Stimulated activated naive CD8-positive, alpha-beta T cell treated with anti-CD3 and anti-CD28 coated beads, Interleukin-15, Interleukin-2, amounts not matched to agents 100 ng/mL and 50 ng/mL, for 24 hours (primary cell): ENCODE data around the gene UBE2E1.
"Not testable (repeated sequence)": the region's sequence is repeated elsewhere in the genome, so short reads cannot be mapped to it uniquely, and the experiment has no call there.

Experiments
- H3K27ac Mint-ChIP-seq: one replicate; pipeline ENCODE4 v1.8.0; 2021; ENCODE audit warnings: mild to moderate bottlenecking, mixed read lengths
- H3K27me3 Mint-ChIP-seq: one replicate; pipeline ENCODE4 v1.8.0; 2021; ENCODE audit warnings: mixed read lengths
- H3K36me3 Mint-ChIP-seq: one replicate; pipeline ENCODE4 v1.8.0; 2021; ENCODE audit warnings: low read depth, mixed read lengths
- H3K4me1 Mint-ChIP-seq: one replicate; pipeline ENCODE4 v1.8.0; 2021; ENCODE audit warnings: low read depth, mixed read lengths
- H3K4me3 Mint-ChIP-seq: one replicate; pipeline ENCODE4 v1.8.0; 2021; ENCODE audit warnings: mild to moderate bottlenecking, mixed read lengths
- H3K9me3 Mint-ChIP-seq: one replicate; pipeline ENCODE4 v1.8.0; 2021; ENCODE audit warnings: mixed read lengths

The UBE2E1 gene

DNA sequence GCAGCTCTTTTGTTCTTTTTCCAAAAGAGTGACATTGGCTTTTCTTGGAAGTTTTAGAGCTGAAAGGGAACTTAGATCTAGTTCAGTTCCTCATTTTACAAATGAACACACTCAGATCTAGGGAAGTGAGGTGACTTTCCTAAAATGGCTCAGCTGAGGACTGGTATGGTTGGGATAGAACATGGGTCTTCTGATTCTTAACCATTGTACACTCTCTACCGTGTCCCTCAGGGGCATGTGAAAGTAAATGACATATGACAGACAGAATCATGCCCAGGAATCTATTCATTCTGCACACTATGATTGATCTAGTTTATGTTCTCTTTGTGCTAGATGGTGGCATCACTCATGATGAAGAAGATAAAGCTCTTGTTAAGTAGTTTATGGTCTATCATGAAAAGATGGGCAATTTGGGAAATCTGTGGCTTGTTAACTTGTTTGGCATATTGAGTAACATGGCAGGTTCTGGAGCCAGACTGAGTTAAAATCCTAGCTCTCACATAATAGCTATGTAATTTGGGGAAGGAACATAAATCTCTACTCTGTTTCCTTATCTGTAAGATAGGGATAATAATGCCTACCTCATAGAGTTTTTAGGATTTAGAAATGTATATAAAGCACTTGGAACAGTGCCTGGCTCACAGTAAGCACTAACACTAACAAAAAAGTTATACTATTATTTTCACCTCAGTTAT, 30.9 kb downstream of the UBE2E1 start:
- no peak overlapping the region for H3K27ac Mint-ChIP-seq

DNA sequence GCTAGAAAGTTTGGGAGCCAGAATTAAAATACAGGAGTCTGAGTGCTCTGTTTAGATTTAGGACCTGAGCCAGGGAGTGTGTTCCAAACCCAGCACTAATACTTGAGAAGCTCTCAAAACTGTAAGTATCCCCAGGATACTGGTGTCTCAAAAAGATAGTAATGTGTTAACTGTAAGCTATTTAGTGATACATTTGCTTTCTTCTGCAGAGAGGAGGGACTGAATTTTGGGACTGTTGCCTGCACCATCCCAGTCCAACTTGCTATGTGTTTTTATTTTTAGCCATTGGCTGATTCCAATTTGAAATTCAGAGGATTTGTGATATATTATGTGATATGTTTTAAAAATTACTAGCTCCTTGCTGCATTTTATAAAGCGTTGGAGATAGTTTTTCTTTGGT, 31.5 kb downstream of the UBE2E1 start:
- no peak overlapping the region for H3K27ac Mint-ChIP-seq
- peaks cover 5% of the 10 kb centered on the region for H3K36me3 Mint-ChIP-seq
- no peaks in the 10 kb centered on the region for H3K9me3 Mint-ChIP-seq
- H3K4me3 Mint-ChIP-seq: no peak overlapping the region
- no peaks in the 10 kb centered on the region for H3K27me3 Mint-ChIP-seq
- peaks cover 54% of the 10 kb centered on the region for H3K4me1 Mint-ChIP-seq

More for the DNA sequence above, 30.9 kb downstream of the UBE2E1 start:
- H3K27me3 Mint-ChIP-seq: no peaks in the 10 kb centered on the region
- no peaks in the 10 kb centered on the region for H3K9me3 Mint-ChIP-seq
- H3K4me1 Mint-ChIP-seq: peaks cover 57% of the 10 kb centered on the region
- H3K36me3 Mint-ChIP-seq: peaks cover 2% of the 10 kb centered on the region
- no peak overlapping the region for H3K4me3 Mint-ChIP-seq

DNA sequence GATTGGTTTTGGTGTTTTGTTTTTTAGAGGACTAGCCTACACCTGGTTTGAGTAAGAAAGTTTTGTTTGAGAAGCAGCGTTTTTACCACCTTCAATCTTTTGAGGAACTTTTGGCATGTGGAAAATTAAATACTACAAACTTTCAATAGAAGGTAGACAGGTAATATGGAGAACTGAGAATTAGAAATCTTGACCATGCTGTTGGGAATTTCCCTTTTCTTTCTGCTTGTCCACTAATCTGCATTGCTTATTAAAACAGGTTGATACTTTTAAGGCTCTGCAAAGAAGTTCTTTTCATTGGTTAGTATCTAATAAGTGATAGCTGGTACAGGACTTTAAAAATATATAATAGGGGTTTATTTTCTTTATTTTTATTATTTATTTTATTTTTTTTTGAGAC, 31.9 kb downstream of the UBE2E1 start:
- H3K27me3 Mint-ChIP-seq: no peaks in the 10 kb centered on the region
- peaks cover 5% of the 10 kb centered on the region for H3K36me3 Mint-ChIP-seq
- H3K4me1 Mint-ChIP-seq: peaks cover 54% of the 10 kb centered on the region
- H3K4me3 Mint-ChIP-seq: no peak overlapping the region
- no peak overlapping the region for H3K27ac Mint-ChIP-seq
- no peaks in the 10 kb centered on the region for H3K9me3 Mint-ChIP-seq

DNA sequence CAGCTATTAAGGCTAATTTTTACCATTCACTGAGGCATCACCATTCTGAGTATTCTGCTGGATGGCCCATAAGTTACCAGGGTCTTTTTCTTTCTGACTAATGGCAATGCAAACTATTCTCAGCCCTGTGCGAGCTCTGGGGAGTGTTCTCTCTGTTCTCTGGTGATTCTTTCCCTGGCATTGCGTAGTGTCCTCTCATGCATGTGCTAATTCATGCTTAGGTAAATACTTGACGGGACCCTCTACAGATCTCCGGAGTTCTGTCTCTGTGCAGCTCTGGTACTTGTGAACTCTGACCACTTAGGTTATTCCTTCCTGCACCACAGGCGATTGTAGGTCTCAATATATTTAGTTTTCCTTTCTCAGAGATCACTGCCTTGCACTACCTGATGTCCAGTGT, 34.8 kb downstream of the UBE2E1 start:
- H3K27ac Mint-ChIP-seq: no peak overlapping the region
- H3K4me1 Mint-ChIP-seq: peaks cover 53% of the 10 kb centered on the region
- H3K9me3 Mint-ChIP-seq: no peaks in the 10 kb centered on the region
- H3K36me3 Mint-ChIP-seq: peaks cover 9% of the 10 kb centered on the region
- H3K27me3 Mint-ChIP-seq: no peaks in the 10 kb centered on the region
- no peak overlapping the region for H3K4me3 Mint-ChIP-seq

DNA sequence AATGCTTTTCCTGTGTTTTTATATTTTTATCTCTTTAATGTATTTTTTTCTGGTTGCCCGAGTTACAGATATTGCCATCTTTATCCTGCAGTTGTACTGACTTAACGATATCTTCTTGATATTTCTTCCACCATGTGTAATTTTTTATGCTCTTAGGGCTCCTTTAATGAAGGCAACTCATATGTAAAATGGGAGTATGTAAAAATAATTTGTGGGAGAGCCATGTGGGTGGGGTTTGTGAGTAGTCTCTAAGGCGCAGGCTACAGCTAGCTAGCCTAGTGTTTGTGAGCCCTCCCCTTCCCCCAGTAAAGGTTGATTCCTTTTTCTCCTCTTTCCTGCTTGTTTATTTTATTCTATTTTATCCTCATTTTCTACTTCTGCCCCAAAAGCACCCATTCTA, 38.1 kb downstream of the UBE2E1 start:
- peaks cover 31% of the 10 kb centered on the region for H3K4me1 Mint-ChIP-seq

DNA sequence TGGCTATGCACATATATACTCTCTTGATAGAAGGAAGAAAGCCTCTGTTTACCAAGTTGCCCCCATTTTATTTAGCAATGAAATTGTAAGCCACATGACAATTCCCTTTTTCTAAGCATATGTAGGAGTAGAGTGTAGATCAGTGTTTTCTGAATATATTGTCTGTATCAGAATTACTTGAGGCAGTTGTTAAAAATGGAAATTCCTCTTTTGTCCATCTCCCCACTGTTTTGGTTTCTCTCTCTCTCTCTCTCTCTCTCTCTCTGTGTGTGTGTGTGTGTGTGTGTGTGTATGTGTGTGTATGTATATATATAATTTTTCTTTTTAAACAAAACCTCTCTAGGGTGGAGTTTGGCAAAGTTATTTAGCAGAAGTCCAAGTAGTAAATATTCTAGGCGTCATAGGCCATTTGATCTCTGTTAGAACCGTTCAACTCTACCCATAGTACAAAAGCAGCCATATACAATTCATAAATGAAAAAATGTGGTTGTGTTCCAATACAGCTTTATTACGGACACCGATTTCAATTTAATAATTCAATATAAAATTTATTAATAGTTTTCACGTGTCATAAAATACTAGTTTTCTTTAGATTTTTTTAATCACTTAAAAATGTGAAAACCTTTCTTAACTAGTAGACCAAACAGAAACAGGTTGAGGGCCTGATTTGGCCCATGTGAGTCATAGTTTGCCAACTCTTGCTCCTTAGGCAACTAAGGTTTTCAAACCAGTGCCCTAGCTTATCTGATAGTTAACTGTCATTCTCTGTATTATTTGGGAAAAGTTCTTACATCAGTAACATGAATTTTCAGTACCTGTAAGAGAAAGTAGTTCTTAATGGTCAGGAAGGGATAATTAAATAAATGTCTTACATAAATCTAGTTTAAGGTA, 39.8 kb downstream of the UBE2E1 start:
- H3K36me3 Mint-ChIP-seq: peaks cover 9% of the 10 kb centered on the region
- H3K27me3 Mint-ChIP-seq: no peaks in the 10 kb centered on the region
- H3K9me3 Mint-ChIP-seq: no peaks in the 10 kb centered on the region
- H3K4me3 Mint-ChIP-seq: no peak overlapping the region
- peaks cover 20% of the 10 kb centered on the region for H3K4me1 Mint-ChIP-seq
- no peak overlapping the region for H3K27ac Mint-ChIP-seq

More for the DNA sequence above, 38.1 kb downstream of the UBE2E1 start:
- H3K27me3 Mint-ChIP-seq: no peaks in the 10 kb centered on the region
- H3K27ac Mint-ChIP-seq: no peak overlapping the region
- no peak overlapping the region for H3K4me3 Mint-ChIP-seq
- peaks cover 9% of the 10 kb centered on the region for H3K36me3 Mint-ChIP-seq
- no peaks in the 10 kb centered on the region for H3K9me3 Mint-ChIP-seq

DNA sequence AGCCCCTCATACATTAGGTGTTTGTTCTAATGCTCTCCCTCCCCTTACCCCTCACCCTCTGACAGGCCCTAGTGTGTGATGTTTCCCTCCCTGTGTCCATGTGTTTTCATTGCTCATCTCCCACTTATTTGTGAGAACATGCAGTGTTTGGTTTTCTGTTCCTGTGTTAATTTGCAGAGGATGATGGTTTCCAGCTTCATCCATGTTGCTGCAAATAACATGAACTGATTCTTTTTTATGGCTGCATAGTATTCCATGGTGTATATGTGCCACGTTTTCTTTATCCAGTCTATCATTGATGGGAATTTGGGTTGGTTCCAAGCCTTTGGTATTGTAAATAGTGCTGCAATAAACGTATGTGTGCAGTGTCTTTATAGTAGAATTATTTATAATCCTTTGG, 43.7 kb downstream of the UBE2E1 start:
- H3K27me3 Mint-ChIP-seq, H3K4me1 Mint-ChIP-seq, H3K4me3 Mint-ChIP-seq, H3K9me3 Mint-ChIP-seq, H3K27ac Mint-ChIP-seq: not testable (repeated sequence)
- peaks cover 27% of the 10 kb centered on the region for H3K36me3 Mint-ChIP-seq

DNA sequence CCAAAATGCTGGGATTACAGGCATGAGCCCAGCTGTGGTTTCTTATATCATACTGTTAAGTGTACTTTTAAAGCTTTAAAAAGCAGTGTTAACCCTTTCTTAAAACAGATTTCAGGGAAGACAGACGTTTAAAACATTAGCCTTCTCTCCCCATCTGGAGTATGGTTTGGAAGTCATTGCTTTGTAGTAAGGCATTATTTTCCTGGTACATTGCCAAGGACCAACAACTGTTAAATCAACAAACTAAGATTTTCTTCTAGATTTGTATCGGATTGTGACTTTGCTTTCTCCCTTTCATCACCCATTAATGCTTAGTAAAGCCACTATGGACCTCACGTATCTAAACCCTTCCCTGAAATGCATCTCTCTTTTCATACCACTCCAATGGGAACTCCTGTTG, 50.5 kb downstream of the UBE2E1 start:
- H3K27me3 Mint-ChIP-seq: no peaks in the 10 kb centered on the region
- peaks cover 39% of the 10 kb centered on the region for H3K4me1 Mint-ChIP-seq
- H3K9me3 Mint-ChIP-seq: no peaks in the 10 kb centered on the region
- peaks cover 30% of the 10 kb centered on the region for H3K36me3 Mint-ChIP-seq
- no peak overlapping the region for H3K27ac Mint-ChIP-seq
- H3K4me3 Mint-ChIP-seq: no peak overlapping the region

DNA sequence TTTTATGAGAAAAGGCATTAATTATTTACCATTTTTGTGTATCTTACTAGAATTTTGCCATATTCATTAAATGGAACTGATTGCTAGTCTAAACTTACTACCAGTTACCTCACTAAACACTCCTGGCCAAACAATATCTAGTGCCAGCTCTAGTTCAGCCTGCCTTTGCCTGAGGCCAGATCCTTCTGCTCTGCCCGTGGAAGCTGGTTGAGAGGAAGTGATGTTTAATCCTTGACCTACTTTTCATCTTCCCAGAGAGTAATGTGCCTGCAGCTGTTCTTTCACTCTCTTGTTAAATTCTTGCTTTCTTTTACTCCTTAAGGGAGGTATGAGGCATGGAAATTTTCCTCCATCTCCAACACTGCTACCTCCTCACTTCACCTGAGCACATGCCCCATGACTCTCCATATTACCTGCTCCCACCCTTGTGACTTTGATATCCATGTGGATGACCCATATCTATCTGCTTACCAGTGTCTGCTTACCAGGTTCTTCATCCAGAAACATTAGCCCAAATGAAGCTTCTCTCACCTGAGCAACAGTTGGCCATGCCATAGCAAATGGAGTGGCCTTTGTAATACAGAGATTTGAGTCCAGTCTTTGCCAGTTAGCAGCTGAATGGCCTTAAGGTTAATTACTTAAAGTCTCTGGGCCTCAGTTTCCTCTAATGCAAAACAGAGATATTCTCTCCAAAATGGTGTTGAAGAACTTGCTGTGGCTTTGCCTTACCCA, 53.4 kb downstream of the UBE2E1 start:
- no peaks in the 10 kb centered on the region for H3K9me3 Mint-ChIP-seq
- peaks cover 53% of the 10 kb centered on the region for H3K4me1 Mint-ChIP-seq
- no peak overlapping the region for H3K4me3 Mint-ChIP-seq
- peaks cover 15% of the 10 kb centered on the region for H3K36me3 Mint-ChIP-seq
- H3K27me3 Mint-ChIP-seq: no peaks in the 10 kb centered on the region
- H3K27ac Mint-ChIP-seq: no peak overlapping the region

DNA sequence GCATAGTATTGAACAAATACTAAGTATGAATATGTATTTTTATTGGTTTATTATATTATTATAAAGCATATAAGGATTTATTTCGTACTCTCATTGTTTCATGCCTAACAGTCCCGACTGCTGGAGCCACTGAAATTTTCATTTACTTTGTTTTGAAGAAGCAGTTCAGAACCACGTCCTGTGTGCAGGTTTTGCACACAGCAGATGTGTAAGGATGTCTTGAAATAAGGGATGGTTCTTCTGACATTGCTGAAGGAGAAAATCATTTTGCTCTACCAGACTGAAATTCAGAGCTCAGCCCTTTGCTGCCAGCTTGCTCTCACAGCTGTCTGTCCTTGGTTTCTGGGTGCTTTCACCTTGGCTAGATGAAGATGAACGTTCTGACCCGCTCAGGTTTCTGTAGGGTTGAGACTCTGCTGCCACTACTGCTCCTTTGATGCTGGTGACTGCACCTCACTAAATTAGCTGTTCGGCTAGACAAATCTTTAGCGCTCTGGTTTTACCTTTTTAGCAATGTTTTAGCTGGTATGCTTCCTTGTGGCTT, 54.2 kb downstream of the UBE2E1 start:
- no peak overlapping the region for H3K27ac Mint-ChIP-seq
- no peaks in the 10 kb centered on the region for H3K9me3 Mint-ChIP-seq
- no peak overlapping the region for H3K4me3 Mint-ChIP-seq
- H3K4me1 Mint-ChIP-seq: peaks cover 56% of the 10 kb centered on the region
- H3K27me3 Mint-ChIP-seq: no peaks in the 10 kb centered on the region
- peaks cover 15% of the 10 kb centered on the region for H3K36me3 Mint-ChIP-seq

DNA sequence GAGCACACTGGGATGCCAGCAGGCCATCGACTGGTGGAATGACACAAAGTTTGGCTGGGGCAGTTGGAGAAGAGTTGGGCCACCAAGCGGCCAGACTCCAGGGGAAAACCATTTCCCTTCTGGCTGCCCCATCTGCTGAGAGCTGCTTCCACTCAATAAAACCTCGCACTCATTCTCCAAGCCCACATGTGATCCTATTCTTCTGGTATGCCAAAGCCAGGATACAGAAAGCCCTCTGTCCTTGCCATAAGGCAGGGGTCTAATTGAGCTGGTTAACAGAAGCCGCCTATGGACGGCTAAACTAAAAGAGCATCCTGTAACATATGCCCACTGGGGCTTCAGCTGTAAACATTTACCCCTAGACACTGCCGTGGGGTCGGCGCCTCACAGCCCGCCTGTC, 55.9 kb downstream of the UBE2E1 start:
- Mint-ChIP-seq H3K9me3 (no peaks in the 10 kb centered on the region), H3K4me3 (no peak overlapping the region), H3K27me3 (no peaks in the 10 kb centered on the region), H3K4me1 (peaks cover 55% of the 10 kb centered on the region), H3K36me3 (peaks cover 15% of the 10 kb centered on the region), H3K27ac (no peak overlapping the region)

DNA sequence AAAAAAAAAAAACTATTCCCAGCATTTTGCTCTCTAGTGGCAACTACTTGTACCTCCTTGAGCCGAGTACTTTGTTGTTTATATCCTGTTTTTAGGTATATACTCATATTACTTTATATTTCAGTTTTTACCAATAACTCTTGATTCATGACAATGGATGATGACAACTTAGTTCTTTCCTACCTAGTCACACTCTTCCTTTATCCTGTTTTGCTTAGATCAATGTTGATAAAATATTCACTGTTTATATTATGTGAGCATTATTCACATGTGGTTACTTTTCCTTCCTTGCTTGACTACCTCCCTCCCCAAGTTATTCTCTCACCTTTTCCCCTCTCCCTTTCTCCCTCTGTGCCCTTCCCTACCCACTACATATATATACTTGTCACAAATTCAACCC, 57.3 kb downstream of the UBE2E1 start:
- H3K36me3 Mint-ChIP-seq: peaks cover 11% of the 10 kb centered on the region
- H3K4me3 Mint-ChIP-seq: no peak overlapping the region
- peaks cover 41% of the 10 kb centered on the region for H3K4me1 Mint-ChIP-seq
- no peaks in the 10 kb centered on the region for H3K27me3 Mint-ChIP-seq
- no peak overlapping the region for H3K27ac Mint-ChIP-seq
- H3K9me3 Mint-ChIP-seq: no peaks in the 10 kb centered on the region

DNA sequence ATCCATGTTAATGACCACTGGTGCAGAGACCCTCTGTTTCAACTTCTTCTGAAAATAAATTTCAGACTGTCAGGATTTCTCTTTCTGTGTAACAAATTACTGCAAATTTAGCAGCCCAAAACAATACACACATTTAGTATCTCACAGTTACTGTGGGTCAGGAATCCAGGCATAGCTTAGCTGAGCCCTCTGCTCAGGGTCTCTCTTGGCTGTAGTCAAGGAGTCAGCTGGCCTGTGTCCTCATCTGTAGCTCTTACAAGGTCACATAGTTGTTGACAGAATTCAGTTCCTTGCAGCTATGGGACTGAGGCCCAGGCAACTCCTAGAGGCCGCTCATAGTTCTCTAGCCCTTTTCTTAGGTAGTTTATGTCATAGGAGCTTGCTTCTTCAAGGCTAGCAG, 59.2 kb downstream of the UBE2E1 start:
- H3K4me3 Mint-ChIP-seq: no peak overlapping the region
- peaks cover 26% of the 10 kb centered on the region for H3K4me1 Mint-ChIP-seq
- H3K36me3 Mint-ChIP-seq: peaks cover 11% of the 10 kb centered on the region
- no peak overlapping the region for H3K27ac Mint-ChIP-seq
- no peaks in the 10 kb centered on the region for H3K9me3 Mint-ChIP-seq
- H3K27me3 Mint-ChIP-seq: no peaks in the 10 kb centered on the region

DNA sequence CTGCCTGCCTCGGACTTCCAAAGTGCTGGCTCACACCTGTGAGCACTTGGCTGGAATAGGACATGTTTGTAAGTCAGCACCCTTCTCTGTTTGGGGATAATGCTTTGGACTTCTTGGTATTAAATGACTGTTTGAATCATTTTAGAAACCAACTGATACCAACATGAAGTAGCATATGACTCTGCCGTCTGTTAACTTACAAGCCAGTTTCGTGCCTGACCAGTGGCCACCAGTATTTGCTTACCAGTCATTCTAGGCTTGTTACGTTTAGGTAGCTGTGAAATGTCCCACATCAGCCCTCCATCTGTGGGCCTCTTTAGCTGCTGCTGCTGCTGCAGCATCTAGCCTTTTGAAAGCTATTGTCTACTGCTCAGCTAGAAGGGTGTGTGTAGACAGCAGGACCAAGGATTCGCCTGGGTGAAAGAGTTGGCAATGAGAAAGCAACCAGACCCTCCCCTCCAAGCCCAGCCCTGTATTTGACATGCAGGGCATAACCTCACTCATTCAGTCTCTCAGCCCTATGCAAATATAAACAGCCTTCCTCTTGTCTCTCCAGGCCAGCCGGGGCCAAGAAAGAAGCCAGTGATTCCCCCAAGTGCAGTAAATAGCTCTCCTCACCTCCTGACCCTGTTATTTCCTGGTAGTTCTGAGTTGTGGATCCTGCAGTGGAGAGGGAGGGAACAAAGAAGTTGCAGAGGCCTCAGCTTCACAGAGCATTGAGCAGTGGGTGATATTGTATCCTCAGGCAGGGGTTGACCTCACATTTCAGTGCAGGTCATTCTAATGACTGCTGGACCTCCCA, 60.0 kb downstream of the UBE2E1 start:
- Mint-ChIP-seq H3K27me3 (no peaks in the 10 kb centered on the region), H3K4me3 (no peak overlapping the region), H3K36me3 (peaks cover 11% of the 10 kb centered on the region), H3K27ac (no peak overlapping the region), H3K9me3 (no peaks in the 10 kb centered on the region), H3K4me1 (peaks cover 22% of the 10 kb centered on the region)
